ENCODE measurements around the gene ASAP2. TPM values are rescaled to one million over a fixed set of nuclear protein-coding genes. Genes with fewer than 3 reads are reported as not detected.

Gene ASAP2
- total RNA-seq, 1 experiment from 2014 or later = 14.3 TPM

DNA sequence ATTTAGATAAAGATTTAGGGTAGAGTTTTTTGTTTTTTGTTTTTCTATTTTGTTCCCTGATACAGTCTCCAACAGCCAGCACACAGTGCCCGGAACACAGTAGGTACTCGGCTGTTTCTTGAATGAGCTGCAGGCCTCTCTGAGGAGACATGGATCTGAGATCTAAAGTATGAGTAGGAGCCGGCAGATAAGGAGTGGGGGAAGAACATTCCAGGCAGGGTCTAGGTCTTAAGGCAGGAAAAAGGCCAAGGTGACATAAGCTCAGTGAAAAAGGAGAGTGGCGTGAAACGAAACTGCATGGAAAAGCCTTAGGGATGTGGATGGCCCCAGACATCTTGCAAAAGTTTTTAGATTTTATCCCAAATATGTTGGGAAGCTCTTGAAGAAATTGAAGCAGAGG lies 122.3 kb downstream of the ASAP2 start (continued):
- TF ChIP-seq, protein P1, sequence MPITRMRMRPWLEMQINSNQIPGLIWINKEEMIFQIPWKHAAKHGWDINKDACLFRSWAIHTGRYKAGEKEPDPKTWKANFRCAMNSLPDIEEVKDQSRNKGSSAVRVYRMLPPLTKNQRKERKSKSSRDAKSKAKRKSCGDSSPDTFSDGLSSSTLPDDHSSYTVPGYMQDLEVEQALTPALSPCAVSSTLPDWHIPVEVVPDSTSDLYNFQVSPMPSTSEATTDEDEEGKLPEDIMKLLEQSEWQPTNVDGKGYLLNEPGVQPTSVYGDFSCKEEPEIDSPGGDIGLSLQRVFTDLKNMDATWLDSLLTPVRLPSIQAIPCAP (CRISPR knock-in tag; IDR thresholded peaks at IDR 0.05) = no peak
- TF ChIP-seq, protein P2, sequence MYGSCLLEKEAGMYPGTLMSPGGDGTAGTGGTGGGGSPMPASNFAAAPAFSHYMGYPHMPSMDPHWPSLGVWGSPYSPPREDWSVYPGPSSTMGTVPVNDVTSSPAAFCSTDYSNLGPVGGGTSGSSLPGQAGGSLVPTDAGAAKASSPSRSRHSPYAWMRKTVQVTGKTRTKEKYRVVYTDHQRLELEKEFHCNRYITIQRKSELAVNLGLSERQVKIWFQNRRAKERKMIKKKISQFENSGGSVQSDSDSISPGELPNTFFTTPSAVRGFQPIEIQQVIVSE (CRISPR knock-in tag; IDR thresholded peaks at IDR 0.05; ENCODE audit: borderline replicate concordance) = no peak
- TF ChIP-seq, protein P3, sequence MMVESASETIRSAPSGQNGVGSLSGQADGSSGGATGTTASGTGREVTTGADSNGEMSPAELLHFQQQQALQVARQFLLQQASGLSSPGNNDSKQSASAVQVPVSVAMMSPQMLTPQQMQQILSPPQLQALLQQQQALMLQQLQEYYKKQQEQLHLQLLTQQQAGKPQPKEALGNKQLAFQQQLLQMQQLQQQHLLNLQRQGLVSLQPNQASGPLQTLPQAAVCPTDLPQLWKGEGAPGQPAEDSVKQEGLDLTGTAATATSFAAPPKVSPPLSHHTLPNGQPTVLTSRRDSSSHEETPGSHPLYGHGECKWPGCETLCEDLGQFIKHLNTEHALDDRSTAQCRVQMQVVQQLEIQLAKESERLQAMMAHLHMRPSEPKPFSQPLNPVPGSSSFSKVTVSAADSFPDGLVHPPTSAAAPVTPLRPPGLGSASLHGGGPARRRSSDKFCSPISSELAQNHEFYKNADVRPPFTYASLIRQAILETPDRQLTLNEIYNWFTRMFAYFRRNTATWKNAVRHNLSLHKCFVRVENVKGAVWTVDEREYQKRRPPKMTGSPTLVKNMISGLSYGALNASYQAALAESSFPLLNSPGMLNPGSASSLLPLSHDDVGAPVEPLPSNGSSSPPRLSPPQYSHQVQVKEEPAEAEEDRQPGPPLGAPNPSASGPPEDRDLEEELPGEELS (CRISPR knock-in tag; IDR thresholded peaks at IDR 0.05) = no peak

DNA sequence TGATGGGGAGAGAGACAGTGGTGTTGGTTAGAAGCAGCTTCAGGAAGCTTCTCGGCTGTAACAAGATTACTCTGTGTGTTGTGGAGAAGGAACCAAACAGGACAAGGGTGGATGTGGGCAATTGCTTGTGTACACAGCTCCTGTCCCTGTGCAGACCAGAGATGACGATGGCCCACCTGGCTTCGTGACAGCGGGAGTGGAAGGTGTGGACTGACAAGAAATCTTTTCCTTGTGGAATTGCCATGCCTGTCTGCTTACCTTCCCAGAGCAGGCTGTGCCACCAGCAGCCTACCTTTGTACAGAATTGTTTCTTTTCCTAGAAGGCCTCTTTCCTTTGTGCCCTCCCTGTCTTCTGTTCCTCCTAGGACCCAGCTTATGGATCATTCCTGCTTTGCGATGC lies 122.9 kb downstream of the ASAP2 start:
- POLR2A ChIA-PET = no interaction called here
- H3K27ac Mint-ChIP-seq = no peak overlapping the region
- TF ChIP-seq TEAD1 (CRISPR knock-in tag; IDR thresholded peaks at IDR 0.05) (no peak), SP1 (CRISPR knock-in tag; conservative IDR thresholded peaks at IDR 0.05) (no peak), HMGA2 (CRISPR knock-in tag; IDR thresholded peaks at IDR 0.05) (no peak), KAT7 (CRISPR knock-in tag; IDR thresholded peaks at IDR 0.05; ENCODE audit: borderline replicate concordance) (no peak)
- TF ChIP-seq, protein P4, sequence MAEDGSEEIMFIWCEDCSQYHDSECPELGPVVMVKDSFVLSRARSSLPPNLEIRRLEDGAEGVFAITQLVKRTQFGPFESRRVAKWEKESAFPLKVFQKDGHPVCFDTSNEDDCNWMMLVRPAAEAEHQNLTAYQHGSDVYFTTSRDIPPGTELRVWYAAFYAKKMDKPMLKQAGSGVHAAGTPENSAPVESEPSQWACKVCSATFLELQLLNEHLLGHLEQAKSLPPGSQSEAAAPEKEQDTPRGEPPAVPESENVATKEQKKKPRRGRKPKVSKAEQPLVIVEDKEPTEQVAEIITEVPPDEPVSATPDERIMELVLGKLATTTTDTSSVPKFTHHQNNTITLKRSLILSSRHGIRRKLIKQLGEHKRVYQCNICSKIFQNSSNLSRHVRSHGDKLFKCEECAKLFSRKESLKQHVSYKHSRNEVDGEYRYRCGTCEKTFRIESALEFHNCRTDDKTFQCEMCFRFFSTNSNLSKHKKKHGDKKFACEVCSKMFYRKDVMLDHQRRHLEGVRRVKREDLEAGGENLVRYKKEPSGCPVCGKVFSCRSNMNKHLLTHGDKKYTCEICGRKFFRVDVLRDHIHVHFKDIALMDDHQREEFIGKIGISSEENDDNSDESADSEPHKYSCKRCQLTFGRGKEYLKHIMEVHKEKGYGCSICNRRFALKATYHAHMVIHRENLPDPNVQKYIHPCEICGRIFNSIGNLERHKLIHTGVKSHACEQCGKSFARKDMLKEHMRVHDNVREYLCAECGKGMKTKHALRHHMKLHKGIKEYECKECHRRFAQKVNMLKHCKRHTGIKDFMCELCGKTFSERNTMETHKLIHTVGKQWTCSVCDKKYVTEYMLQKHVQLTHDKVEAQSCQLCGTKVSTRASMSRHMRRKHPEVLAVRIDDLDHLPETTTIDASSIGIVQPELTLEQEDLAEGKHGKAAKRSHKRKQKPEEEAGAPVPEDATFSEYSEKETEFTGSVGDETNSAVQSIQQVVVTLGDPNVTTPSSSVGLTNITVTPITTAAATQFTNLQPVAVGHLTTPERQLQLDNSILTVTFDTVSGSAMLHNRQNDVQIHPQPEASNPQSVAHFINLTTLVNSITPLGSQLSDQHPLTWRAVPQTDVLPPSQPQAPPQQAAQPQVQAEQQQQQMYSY (CRISPR knock-in tag; IDR thresholded peaks at IDR 0.05) = no peak
- TF ChIP-seq, protein P5, sequence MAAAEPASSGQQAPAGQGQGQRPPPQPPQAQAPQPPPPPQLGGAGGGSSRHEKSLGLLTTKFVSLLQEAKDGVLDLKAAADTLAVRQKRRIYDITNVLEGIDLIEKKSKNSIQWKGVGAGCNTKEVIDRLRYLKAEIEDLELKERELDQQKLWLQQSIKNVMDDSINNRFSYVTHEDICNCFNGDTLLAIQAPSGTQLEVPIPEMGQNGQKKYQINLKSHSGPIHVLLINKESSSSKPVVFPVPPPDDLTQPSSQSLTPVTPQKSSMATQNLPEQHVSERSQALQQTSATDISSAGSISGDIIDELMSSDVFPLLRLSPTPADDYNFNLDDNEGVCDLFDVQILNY (CRISPR knock-in tag; IDR thresholded peaks at IDR 0.05) = no peak
- TF ChIP-seq, protein P6, sequence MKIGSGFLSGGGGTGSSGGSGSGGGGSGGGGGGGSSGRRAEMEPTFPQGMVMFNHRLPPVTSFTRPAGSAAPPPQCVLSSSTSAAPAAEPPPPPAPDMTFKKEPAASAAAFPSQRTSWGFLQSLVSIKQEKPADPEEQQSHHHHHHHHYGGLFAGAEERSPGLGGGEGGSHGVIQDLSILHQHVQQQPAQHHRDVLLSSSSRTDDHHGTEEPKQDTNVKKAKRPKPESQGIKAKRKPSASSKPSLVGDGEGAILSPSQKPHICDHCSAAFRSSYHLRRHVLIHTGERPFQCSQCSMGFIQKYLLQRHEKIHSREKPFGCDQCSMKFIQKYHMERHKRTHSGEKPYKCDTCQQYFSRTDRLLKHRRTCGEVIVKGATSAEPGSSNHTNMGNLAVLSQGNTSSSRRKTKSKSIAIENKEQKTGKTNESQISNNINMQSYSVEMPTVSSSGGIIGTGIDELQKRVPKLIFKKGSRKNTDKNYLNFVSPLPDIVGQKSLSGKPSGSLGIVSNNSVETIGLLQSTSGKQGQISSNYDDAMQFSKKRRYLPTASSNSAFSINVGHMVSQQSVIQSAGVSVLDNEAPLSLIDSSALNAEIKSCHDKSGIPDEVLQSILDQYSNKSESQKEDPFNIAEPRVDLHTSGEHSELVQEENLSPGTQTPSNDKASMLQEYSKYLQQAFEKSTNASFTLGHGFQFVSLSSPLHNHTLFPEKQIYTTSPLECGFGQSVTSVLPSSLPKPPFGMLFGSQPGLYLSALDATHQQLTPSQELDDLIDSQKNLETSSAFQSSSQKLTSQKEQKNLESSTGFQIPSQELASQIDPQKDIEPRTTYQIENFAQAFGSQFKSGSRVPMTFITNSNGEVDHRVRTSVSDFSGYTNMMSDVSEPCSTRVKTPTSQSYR (CRISPR knock-in tag; IDR thresholded peaks at IDR 0.05) = no peak
- TF ChIP-seq, protein P3 (CRISPR knock-in tag; IDR thresholded peaks at IDR 0.05) = no peak
- TF ChIP-seq, protein P7, sequence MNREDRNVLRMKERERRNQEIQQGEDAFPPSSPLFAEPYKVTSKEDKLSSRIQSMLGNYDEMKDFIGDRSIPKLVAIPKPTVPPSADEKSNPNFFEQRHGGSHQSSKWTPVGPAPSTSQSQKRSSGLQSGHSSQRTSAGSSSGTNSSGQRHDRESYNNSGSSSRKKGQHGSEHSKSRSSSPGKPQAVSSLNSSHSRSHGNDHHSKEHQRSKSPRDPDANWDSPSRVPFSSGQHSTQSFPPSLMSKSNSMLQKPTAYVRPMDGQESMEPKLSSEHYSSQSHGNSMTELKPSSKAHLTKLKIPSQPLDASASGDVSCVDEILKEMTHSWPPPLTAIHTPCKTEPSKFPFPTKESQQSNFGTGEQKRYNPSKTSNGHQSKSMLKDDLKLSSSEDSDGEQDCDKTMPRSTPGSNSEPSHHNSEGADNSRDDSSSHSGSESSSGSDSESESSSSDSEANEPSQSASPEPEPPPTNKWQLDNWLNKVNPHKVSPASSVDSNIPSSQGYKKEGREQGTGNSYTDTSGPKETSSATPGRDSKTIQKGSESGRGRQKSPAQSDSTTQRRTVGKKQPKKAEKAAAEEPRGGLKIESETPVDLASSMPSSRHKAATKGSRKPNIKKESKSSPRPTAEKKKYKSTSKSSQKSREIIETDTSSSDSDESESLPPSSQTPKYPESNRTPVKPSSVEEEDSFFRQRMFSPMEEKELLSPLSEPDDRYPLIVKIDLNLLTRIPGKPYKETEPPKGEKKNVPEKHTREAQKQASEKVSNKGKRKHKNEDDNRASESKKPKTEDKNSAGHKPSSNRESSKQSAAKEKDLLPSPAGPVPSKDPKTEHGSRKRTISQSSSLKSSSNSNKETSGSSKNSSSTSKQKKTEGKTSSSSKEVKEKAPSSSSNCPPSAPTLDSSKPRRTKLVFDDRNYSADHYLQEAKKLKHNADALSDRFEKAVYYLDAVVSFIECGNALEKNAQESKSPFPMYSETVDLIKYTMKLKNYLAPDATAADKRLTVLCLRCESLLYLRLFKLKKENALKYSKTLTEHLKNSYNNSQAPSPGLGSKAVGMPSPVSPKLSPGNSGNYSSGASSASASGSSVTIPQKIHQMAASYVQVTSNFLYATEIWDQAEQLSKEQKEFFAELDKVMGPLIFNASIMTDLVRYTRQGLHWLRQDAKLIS (CRISPR knock-in tag; IDR thresholded peaks at IDR 0.05; ENCODE audit: borderline replicate concordance) = no peak
- TF ChIP-seq, protein P8, sequence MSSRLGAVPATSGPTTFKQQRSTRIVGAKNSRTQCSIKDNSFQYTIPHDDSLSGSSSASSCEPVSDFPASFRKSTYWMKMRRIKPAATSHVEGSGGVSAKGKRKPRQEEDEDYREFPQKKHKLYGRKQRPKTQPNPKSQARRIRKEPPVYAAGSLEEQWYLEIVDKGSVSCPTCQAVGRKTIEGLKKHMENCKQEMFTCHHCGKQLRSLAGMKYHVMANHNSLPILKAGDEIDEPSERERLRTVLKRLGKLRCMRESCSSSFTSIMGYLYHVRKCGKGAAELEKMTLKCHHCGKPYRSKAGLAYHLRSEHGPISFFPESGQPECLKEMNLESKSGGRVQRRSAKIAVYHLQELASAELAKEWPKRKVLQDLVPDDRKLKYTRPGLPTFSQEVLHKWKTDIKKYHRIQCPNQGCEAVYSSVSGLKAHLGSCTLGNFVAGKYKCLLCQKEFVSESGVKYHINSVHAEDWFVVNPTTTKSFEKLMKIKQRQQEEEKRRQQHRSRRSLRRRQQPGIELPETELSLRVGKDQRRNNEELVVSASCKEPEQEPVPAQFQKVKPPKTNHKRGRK (CRISPR knock-in tag; IDR thresholded peaks at IDR 0.05; ENCODE audit: borderline replicate concordance) = no peak

More for the DNA sequence above, 122.9 kb downstream of the ASAP2 start:
- Mint-ChIP-seq H3K4me1 (peaks cover 11% of the 10 kb centered on the region), H3K9me3 (no peaks in the 10 kb centered on the region), H3K36me3 (peaks cover 4% of the 10 kb centered on the region), H3K4me3 (no peak overlapping the region), H3K27me3 (ENCODE audit: low read depth) (no peaks in the 10 kb centered on the region)
- CTCF ChIA-PET = interaction anchor here (1.0 to 1.2 kb wide), 3 partner anchors 15 to 187 kb away, joined by 3 to 4 read pairs (median 3); no protein-coding TSS in a partner anchor
- no peak for DNase-seq (ENCODE audit: low spot score)
- no peak for ATAC-seq

Measured in WTC11 (cell line).